ENCODE data around the gene SEMA4F.

The SEMA4F gene

DNA sequence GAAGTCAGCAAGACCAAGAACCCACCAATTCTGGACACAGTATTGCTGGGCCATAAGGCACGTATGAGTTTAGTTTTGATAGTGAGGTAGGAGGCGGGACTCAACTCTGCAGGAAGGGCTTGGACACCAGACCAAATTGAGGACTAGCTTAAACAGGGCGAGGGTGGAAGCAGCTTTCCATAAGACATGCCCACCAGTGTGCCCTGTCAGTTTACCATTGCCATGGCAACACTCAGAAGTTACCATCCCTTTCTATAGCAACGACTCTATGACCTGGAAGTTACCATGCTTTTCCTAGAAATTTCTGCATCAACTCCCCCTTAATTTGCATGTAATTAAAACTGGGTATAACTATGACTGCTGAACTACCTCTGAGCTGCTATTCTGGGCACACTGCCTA, 8.7 kb upstream of the SEMA4F start:
- no peak for DNase-seq (ENCODE audit: low read depth, low spot score)
- H3K4me3 ChIP-seq (ENCODE audit: low read depth, low read length) = no peak overlapping the region
- ChIA-PET CTCF (interaction anchor here (1.3 kb wide), 1 partner anchor 58 kb away, joined by 4 read pairs; no protein-coding TSS in a partner anchor), POLR2A (no interaction called here)
- no peak for TF ChIP-seq CTCF (IDR thresholded peaks at IDR 0.05; ENCODE audit: insufficient read depth, low read length, missing control alignments)

GRCh38 chr2:74646201-74646600, 7.8 kb upstream of the SEMA4F start:
- ChIA-PET CTCF (interaction anchor here (1.2 to 1.5 kb wide), 3 partner anchors 14 to 58 kb away, joined by 3 to 4 read pairs (median 4); no protein-coding TSS in a partner anchor), POLR2A (no interaction called here)
- H3K4me3 ChIP-seq (ENCODE audit: low read depth, low read length) = no peak overlapping the region
- TF ChIP-seq CTCF (IDR thresholded peaks at IDR 0.05; ENCODE audit: insufficient read depth, low read length, missing control alignments) = no peak
- DNase-seq (ENCODE audit: low read depth, low spot score) = no peak

- H3K4me3 ChIP-seq (ENCODE audit: low read depth, low read length) = no peak overlapping the region
- POLR2A ChIA-PET = no interaction called here
- no peak for TF ChIP-seq CTCF (IDR thresholded peaks at IDR 0.05; ENCODE audit: insufficient read depth, low read length, missing control alignments)
- CTCF ChIA-PET = interaction anchor here (1.2 to 1.5 kb wide), 3 partner anchors 14 to 59 kb away, joined by 3 to 4 read pairs (median 4); no protein-coding TSS in a partner anchor
- DNase-seq (ENCODE audit: low read depth, low spot score) = no peak
Measured at GRCh38 chr2:74646834-74647482, 7.1 kb upstream of the SEMA4F start.

- CTCF ChIA-PET = no interaction called here
- POLR2A ChIA-PET = no interaction called here
- TF ChIP-seq CTCF (IDR thresholded peaks at IDR 0.05; ENCODE audit: insufficient read depth, low read length, missing control alignments) = peak; percentile 21
- H3K4me3 ChIP-seq (ENCODE audit: low read depth, low read length) = peak within 1 kb of the TSS; percentile 25
- DNase-seq (ENCODE audit: low read depth, low spot score) = no peak
Measured at GRCh38 chr2:74648009-74648443, 6.0 kb upstream of the SEMA4F start, which contains the start of gene M1AP. Gene M1AP (minus strand): TSS chr2:74648330. CDS start chr2:74640275, 8,055 bp downstream.

GRCh38 chr2:74653589-74653984, 460 bp upstream of the SEMA4F start:
- DNase-seq (ENCODE audit: low read depth, low spot score) = no peak
- CTCF ChIA-PET = no interaction called here
- TF ChIP-seq CTCF (IDR thresholded peaks at IDR 0.05; ENCODE audit: insufficient read depth, low read length, missing control alignments) = no peak
- POLR2A ChIA-PET = no interaction called here
- H3K4me3 ChIP-seq (ENCODE audit: low read depth, low read length) = peak overlapping the region; percentile 70

- CTCF ChIA-PET = no interaction called here
Measured at GRCh38 chr2:74655579-74655978, 1.5 kb downstream of the SEMA4F start.

More at GRCh38 chr2:74655579-74655978, 1.5 kb downstream of the SEMA4F start:
- DNase-seq (ENCODE audit: low read depth, low spot score) = no peak
- H3K4me3 ChIP-seq (ENCODE audit: low read depth, low read length) = no peak overlapping the region
- TF ChIP-seq CTCF (IDR thresholded peaks at IDR 0.05; ENCODE audit: insufficient read depth, low read length, missing control alignments) = no peak
- POLR2A ChIA-PET = no interaction called here

All from AG04449 (cell line).